Activated B cell treated with CpG ODN at 0.5 μM for 24 hours (primary cell): ENCODE data around the gene PCNX3. TPM values are rescaled to one million over a fixed set of nuclear protein-coding genes. Genes with fewer than 3 reads are reported as not detected.

Experiments used
- ATAC-seq: fragments of 200-7000 bp; cut with Tn5 transposase; one replicate; pipeline ENCODE4 v1.10.0; 2021; ENCODE audit warnings: low read depth, mild to moderate bottlenecking, moderate library complexity
- CTCF ChIA-PET: fragments of 350-600 bp; sonication (Branson Sonifier 250); formaldehyde crosslinking; loops from one replicate; lab custom pipeline; 2021; ENCODE audit warnings: antibody characterized with exemption; lab: Charles Lee
- POLR2A ChIA-PET: fragments of 350-600 bp; sonication (Branson Sonifier 250); formaldehyde crosslinking; loops from one replicate; lab custom pipeline; 2021; ENCODE audit warnings: antibody characterized with exemption; lab: Charles Lee
- DNase-seq: peaks from one replicate; pipeline ENCODE4 v3.0.0; 2022
- H3K27ac Mint-ChIP-seq: one replicate; pipeline ENCODE4 v1.8.0; 2020; ENCODE audit warnings: mixed read lengths
- H3K27me3 Mint-ChIP-seq: one replicate; pipeline ENCODE4 v1.8.0; 2021; ENCODE audit warnings: mixed read lengths
- H3K36me3 Mint-ChIP-seq: one replicate; pipeline ENCODE4 v1.8.0; 2021; ENCODE audit warnings: low read depth, mixed read lengths
- H3K4me1 Mint-ChIP-seq: one replicate; pipeline ENCODE4 v1.8.0; 2021; ENCODE audit warnings: mixed read lengths
- H3K4me3 Mint-ChIP-seq: one replicate; pipeline ENCODE4 v1.8.0; 2020; ENCODE audit warnings: mild to moderate bottlenecking, mixed read lengths
- H3K9me3 Mint-ChIP-seq: one replicate; pipeline ENCODE4 v1.8.0; 2020; ENCODE audit warnings: mixed read lengths
- CTCF ChIP-seq: fragments of 200-600 bp; IDR thresholded peaks from one replicate; pipeline ENCODE4 v1.8.0; 2022; ENCODE audit warnings: antibody characterized with exemption, mild to moderate bottlenecking
- intact Hi-C: fragments of 100-400 bp; cut with micrococcal nuclease; formaldehyde crosslinking; loops from one replicate; pipeline ENCODE4 v1.15.1; 2024
- total RNA-seq: library from RNA; stranded (reverse); gene quantifications from 2 replicates; pipeline ENCODE4 v1.2.3, GENCODE V29; 2022

Gene PCNX3
- total RNA-seq, 1 donor from 2014 or later = 51.4 TPM

- no peak for ATAC-seq
- H3K4me3 Mint-ChIP-seq = no peak overlapping the region
- POLR2A ChIA-PET = interaction anchor here (1.0 to 16.1 kb wide), 2 partner anchors 12 to 67 kb away, joined by 3 to 617 read pairs; partner anchors contain the start of genes KAT5 and RELA
- H3K4me1 Mint-ChIP-seq = peaks cover 39% of the 10 kb centered on the region
- DNase-seq = no peak
- CTCF ChIA-PET = no interaction called here
- TF ChIP-seq CTCF = no peak
- peaks cover 72% of the 10 kb centered on the region for H3K36me3 Mint-ChIP-seq
- H3K27me3 Mint-ChIP-seq = no peaks in the 10 kb centered on the region
- H3K27ac Mint-ChIP-seq = no peak overlapping the region
- H3K9me3 Mint-ChIP-seq = no peaks in the 10 kb centered on the region
- intact Hi-C loops = no loop called here
Measured at GRCh38 chr11:65645710-65646109, 30.1 kb downstream of the PCNX3 start.

GRCh38 chr11:65646288-65646957 lies 30.8 kb downstream of the PCNX3 start:
- ChIA-PET CTCF (no interaction called here), POLR2A (interaction anchor here (1.0 to 16.1 kb wide), 2 partner anchors 11 to 66 kb away, joined by 3 to 617 read pairs; partner anchors contain the start of genes KAT5 and RELA)
- DNase-seq = no peak
- no peaks in the 10 kb centered on the region for H3K27me3 Mint-ChIP-seq
- H3K27ac Mint-ChIP-seq = no peak overlapping the region
- H3K36me3 Mint-ChIP-seq = peaks cover 76% of the 10 kb centered on the region
- no peaks in the 10 kb centered on the region for H3K9me3 Mint-ChIP-seq
- no peak for ATAC-seq
- no peak overlapping the region for H3K4me3 Mint-ChIP-seq
- no peak for TF ChIP-seq CTCF
- peaks cover 42% of the 10 kb centered on the region for H3K4me1 Mint-ChIP-seq
- intact Hi-C loops = no loop called here

- no peak overlapping the region for H3K4me3 Mint-ChIP-seq
- ChIA-PET CTCF (no interaction called here), POLR2A (no interaction called here)
- H3K36me3 Mint-ChIP-seq = peaks cover 77% of the 10 kb centered on the region
- no peak overlapping the region for H3K27ac Mint-ChIP-seq
- H3K4me1 Mint-ChIP-seq = peaks cover 42% of the 10 kb centered on the region
- DNase-seq (no peak), ATAC-seq (no peak)
- no peak for TF ChIP-seq CTCF
- H3K9me3 Mint-ChIP-seq = no peaks in the 10 kb centered on the region
- intact Hi-C loops = no loop called here
- no peaks in the 10 kb centered on the region for H3K27me3 Mint-ChIP-seq
Measured at GRCh38 chr11:65646958-65647701, 31.6 kb downstream of the PCNX3 start.

GRCh38 chr11:65648997-65649493 lies 33.5 kb downstream of the PCNX3 start:
- H3K36me3 Mint-ChIP-seq = peaks cover 74% of the 10 kb centered on the region
- H3K27ac Mint-ChIP-seq = no peak overlapping the region
- H3K27me3 Mint-ChIP-seq = no peaks in the 10 kb centered on the region
- POLR2A ChIA-PET = interaction anchor here (0.6 to 19.4 kb wide), 5 partner anchors 9 to 176 kb away, joined by 4 to 617 read pairs (median 8); partner anchors contain the start of genes RELA and SIPA1
- ATAC-seq (no peak), DNase-seq (no peak)
- H3K4me3 Mint-ChIP-seq = no peak overlapping the region
- no peak for TF ChIP-seq CTCF
- CTCF ChIA-PET = no interaction called here
- intact Hi-C loops = no loop called here
- H3K9me3 Mint-ChIP-seq = no peaks in the 10 kb centered on the region
- peaks cover 40% of the 10 kb centered on the region for H3K4me1 Mint-ChIP-seq
